ENCODE measurements around the gene YAF2.

GRCh38 chr12:42284157-42284556, 46.1 kb upstream of the YAF2 start:
- TF ChIP-seq POLR2A (IDR thresholded peaks at IDR 0.05) (no peak), CTCF (IDR thresholded peaks at IDR 0.05) (no peak)
